ENCODE data around the gene LRP1B. TPM values are rescaled to one million over a fixed set of nuclear protein-coding genes. Genes with fewer than 3 reads are reported as not detected.

The LRP1B gene
- total RNA-seq, 1 experiment from 2014 or later: 0.52 TPM

DNA sequence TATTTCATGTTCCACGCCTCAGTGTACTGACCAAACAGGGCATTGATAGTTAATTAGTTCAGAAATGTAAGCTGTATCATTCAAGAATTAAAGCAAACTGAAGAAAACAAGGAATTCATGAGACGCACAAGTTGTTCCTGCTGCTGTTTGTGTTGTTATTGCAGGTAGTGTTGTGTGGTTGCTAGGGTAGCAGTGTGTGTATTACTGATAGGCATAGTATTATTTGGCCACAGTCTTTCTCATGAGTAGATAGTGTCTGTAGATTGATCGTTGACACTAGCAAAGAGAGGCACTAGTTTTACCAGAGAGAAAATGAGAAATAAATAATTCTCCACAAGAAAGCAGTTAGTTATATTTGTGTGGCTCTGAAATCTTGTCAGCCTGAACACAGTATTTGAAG is 548.6 kb downstream of the LRP1B start:
- H3K4me3 Mint-ChIP-seq: no peak overlapping the region
- CTCF ChIA-PET: interaction anchor here (1.4 kb wide), 1 partner anchor 27 kb away, joined by 3 read pairs; no protein-coding TSS in a partner anchor
- H3K27me3 Mint-ChIP-seq (ENCODE audit: low read depth): no peaks in the 10 kb centered on the region
- H3K9me3 Mint-ChIP-seq: peaks cover 5% of the 10 kb centered on the region; the same call in 1 of the 2 replicates
- peak overlapping the region; percentile 65; the same call in 1 of the 2 replicates for H3K27ac Mint-ChIP-seq
- ATAC-seq (no peak), DNase-seq (ENCODE audit: low spot score) (no peak)
- no peaks in the 10 kb centered on the region for H3K36me3 Mint-ChIP-seq
- POLR2A ChIA-PET: no interaction called here
- H3K4me1 Mint-ChIP-seq: peaks cover 18% of the 10 kb centered on the region
- TF ChIP-seq ZNF121 (CRISPR knock-in tag; IDR thresholded peaks at IDR 0.05) (no peak), SMAD3 (CRISPR knock-in tag; IDR thresholded peaks at IDR 0.05; ENCODE audit: borderline replicate concordance) (no peak), ZNF396 (CRISPR knock-in tag; IDR thresholded peaks at IDR 0.05; ENCODE audit: borderline replicate concordance) (no peak), ZNF263 (CRISPR knock-in tag; IDR thresholded peaks at IDR 0.05; ENCODE audit: low read depth) (no peak), ZNF317 (CRISPR knock-in tag; IDR thresholded peaks at IDR 0.05; ENCODE audit: borderline replicate concordance, low read depth) (no peak), ZNF232 (CRISPR knock-in tag; IDR thresholded peaks at IDR 0.05) (no peak), NR1H2 (CRISPR knock-in tag; IDR thresholded peaks at IDR 0.05) (no peak), ELF4 (CRISPR knock-in tag; IDR thresholded peaks at IDR 0.05; ENCODE audit: low read depth) (no peak), FOXP4 (CRISPR knock-in tag; IDR thresholded peaks at IDR 0.05) (no peak), ATF1 (CRISPR knock-in tag; IDR thresholded peaks at IDR 0.05) (no peak), TP53 (CRISPR knock-in tag; IDR thresholded peaks at IDR 0.05) (no peak), MXD4 (CRISPR knock-in tag; IDR thresholded peaks at IDR 0.05; ENCODE audit: borderline replicate concordance) (no peak), PRRX2 (CRISPR knock-in tag; IDR thresholded peaks at IDR 0.05) (no peak), CTCF (IDR thresholded peaks at IDR 0.05) (no peak)
- TF ChIP-seq, protein P1, sequence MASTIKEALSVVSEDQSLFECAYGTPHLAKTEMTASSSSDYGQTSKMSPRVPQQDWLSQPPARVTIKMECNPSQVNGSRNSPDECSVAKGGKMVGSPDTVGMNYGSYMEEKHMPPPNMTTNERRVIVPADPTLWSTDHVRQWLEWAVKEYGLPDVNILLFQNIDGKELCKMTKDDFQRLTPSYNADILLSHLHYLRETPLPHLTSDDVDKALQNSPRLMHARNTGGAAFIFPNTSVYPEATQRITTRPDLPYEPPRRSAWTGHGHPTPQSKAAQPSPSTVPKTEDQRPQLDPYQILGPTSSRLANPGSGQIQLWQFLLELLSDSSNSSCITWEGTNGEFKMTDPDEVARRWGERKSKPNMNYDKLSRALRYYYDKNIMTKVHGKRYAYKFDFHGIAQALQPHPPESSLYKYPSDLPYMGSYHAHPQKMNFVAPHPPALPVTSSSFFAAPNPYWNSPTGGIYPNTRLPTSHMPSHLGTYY (CRISPR knock-in tag; IDR thresholded peaks at IDR 0.05): no peak
- TF ChIP-seq, protein P2, sequence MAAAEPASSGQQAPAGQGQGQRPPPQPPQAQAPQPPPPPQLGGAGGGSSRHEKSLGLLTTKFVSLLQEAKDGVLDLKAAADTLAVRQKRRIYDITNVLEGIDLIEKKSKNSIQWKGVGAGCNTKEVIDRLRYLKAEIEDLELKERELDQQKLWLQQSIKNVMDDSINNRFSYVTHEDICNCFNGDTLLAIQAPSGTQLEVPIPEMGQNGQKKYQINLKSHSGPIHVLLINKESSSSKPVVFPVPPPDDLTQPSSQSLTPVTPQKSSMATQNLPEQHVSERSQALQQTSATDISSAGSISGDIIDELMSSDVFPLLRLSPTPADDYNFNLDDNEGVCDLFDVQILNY (CRISPR knock-in tag; IDR thresholded peaks at IDR 0.05): no peak

GRCh38 chr2:141579071-141579470 is 551.7 kb downstream of the LRP1B start:
- Mint-ChIP-seq H3K27ac (no peak overlapping the region), H3K36me3 (peaks cover 10% of the 10 kb centered on the region; the same call in 1 of the 2 replicates), H3K4me1 (peaks cover 18% of the 10 kb centered on the region), H3K27me3 (ENCODE audit: low read depth) (no peaks in the 10 kb centered on the region), H3K9me3 (peaks cover 21% of the 10 kb centered on the region), H3K4me3 (no peak overlapping the region)
- DNase-seq (ENCODE audit: low spot score): no peak
- no peak for ATAC-seq
- ChIA-PET POLR2A (no interaction called here), CTCF (no interaction called here)
- TF ChIP-seq NR2C2 (CRISPR knock-in tag; IDR thresholded peaks at IDR 0.05) (no peak), GRHL2 (CRISPR knock-in tag; IDR thresholded peaks at IDR 0.05; ENCODE audit: insufficient replicate concordance, severe bottlenecking) (no peak), MXD4 (CRISPR knock-in tag; IDR thresholded peaks at IDR 0.05; ENCODE audit: borderline replicate concordance) (no peak), KAT7 (CRISPR knock-in tag; IDR thresholded peaks at IDR 0.05; ENCODE audit: borderline replicate concordance) (no peak), FOXJ3 (CRISPR knock-in tag; IDR thresholded peaks at IDR 0.05; ENCODE audit: borderline replicate concordance) (no peak), JUN (CRISPR knock-in tag; IDR thresholded peaks at IDR 0.05) (no peak), ZNF396 (CRISPR knock-in tag; IDR thresholded peaks at IDR 0.05; ENCODE audit: borderline replicate concordance) (no peak), ZNF263 (CRISPR knock-in tag; IDR thresholded peaks at IDR 0.05; ENCODE audit: low read depth) (no peak), NR3C1 (CRISPR knock-in tag; conservative IDR thresholded peaks at IDR 0.05; ENCODE audit: low read depth) (no peak)
- TF ChIP-seq, protein P3, sequence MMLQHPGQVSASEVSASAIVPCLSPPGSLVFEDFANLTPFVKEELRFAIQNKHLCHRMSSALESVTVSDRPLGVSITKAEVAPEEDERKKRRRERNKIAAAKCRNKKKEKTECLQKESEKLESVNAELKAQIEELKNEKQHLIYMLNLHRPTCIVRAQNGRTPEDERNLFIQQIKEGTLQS (CRISPR knock-in tag; conservative IDR thresholded peaks at IDR 0.05): no peak
- TF ChIP-seq, protein P4, sequence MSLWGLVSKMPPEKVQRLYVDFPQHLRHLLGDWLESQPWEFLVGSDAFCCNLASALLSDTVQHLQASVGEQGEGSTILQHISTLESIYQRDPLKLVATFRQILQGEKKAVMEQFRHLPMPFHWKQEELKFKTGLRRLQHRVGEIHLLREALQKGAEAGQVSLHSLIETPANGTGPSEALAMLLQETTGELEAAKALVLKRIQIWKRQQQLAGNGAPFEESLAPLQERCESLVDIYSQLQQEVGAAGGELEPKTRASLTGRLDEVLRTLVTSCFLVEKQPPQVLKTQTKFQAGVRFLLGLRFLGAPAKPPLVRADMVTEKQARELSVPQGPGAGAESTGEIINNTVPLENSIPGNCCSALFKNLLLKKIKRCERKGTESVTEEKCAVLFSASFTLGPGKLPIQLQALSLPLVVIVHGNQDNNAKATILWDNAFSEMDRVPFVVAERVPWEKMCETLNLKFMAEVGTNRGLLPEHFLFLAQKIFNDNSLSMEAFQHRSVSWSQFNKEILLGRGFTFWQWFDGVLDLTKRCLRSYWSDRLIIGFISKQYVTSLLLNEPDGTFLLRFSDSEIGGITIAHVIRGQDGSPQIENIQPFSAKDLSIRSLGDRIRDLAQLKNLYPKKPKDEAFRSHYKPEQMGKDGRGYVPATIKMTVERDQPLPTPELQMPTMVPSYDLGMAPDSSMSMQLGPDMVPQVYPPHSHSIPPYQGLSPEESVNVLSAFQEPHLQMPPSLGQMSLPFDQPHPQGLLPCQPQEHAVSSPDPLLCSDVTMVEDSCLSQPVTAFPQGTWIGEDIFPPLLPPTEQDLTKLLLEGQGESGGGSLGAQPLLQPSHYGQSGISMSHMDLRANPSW (CRISPR knock-in tag; conservative IDR thresholded peaks at IDR 0.05; ENCODE audit: low read depth): no peak

All from WTC11 (cell line).